GM18520 (cell line): ENCODE measurements around the gene OR52R1.
"Not testable (repeated sequence)": the region's sequence is repeated elsewhere in the genome, so short reads cannot be mapped to it uniquely, and the experiment has no call there.

Experiments
- ATAC-seq: cut with Tn5 transposase; IDR thresholded peaks from one replicate; pipeline ENCODE4 v1.9.1; 2021; ENCODE audit not compliant: unreplicated experiment

OR52R1 gene

DNA sequence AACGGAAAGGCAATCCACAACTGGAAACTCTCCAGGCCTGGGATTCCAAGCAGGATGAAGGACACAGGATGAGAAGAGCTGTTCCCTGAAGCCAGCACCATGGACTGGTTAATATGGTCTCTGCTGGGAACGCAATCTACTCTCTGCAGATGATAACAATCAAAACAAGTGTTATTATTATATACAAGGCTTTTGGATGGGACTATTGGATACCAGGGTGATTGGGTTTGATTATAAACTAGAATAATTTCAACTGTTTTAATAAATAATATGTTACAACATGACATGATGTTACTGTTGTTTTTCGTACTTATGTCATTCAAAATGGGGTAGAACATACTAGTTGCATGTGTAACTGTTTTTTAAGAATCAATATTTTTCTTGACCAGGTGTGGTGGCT, at the start of gene OR52R1:
Gene OR52R1 (minus strand): TSS at position 101 of the 400 bp plus-strand sequence. CDS start 0 bp downstream, at position 101.
- ATAC-seq: no peak

DNA sequence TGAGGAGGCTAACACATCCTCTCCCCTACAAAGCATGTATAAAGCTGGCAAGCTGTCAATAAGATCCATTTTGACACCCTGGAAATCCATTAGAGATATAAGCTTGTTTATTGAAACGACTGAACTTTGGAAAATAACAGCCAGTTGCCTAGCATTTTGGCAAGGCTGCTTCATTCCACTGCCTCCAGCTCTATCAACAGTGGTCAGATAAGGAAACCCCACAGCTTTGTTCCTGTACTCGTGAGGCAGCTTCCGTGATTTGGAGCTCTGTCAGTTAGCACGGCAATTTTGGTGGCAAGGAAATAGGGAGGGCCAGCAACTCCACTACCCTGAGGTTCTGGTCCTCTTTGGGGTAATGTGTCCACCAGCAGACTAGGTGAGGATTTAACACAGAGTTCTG, 46.9 kb upstream of the OR52R1 start:
- ATAC-seq: no peak

DNA sequence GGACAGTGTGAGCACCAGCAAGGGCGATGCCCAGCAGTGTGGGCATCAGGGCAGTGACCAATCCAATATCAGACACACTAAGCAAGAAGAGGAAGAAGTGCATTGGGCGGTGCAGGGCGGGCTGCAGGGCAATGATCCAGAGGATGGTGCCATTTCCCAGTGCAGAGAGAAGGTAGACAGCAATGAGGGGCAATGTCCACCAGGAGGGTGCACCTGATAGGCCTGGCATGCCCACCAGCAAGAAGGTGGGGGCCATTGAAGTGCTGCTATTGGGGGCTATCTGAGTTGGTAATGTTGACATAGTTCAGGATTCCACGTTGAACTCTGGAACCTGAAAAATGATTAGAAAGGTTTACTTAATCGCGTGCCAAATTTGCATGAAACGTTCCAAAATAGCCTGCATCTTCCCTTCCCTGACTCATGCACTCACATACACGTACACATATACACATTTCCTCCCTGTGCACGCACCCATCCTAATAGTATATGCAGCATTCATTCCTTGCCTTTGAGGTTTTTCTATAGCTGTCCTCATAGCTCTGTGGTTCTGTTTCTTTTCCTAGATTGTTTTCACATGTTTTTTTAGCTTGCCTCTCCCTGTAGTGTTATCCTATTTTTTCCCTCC, 44.8 kb upstream of the OR52R1 start, which contains the start of gene OR51S1:
Gene OR51S1 (minus strand): TSS at position 301 of the 625 bp plus-strand sequence. CDS start 0 bp downstream, at position 301.
- ATAC-seq: no peak

- no peak for ATAC-seq
Measured at GRCh38 chr11:4839851-4840549, 35.8 kb upstream of the OR52R1 start.

- no peak for ATAC-seq
Measured at GRCh38 chr11:4830909-4831308, 26.7 kb upstream of the OR52R1 start.

- no peak for ATAC-seq
Measured at GRCh38 chr11:4830346-4830745, 26.2 kb upstream of the OR52R1 start.

DNA sequence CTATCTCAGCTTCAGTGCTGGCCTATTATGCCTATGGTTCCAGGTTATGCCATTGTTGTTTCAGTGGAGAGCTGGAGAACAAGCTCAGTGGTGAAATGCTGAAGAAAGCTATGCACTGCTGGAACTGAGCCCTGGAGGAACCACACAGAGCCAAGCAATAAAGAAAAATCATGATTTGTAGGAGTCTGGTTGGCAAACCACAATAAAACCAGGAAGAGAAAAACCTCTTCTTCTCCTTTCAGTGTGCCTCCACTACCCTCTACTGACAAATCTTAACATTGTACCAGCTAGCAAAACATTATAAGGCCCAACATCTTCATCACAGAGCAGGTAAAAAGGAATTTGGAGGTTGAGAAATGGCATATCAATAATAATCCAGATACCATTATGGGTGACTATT, 22.2 kb upstream of the OR52R1 start:
- no peak for ATAC-seq

DNA sequence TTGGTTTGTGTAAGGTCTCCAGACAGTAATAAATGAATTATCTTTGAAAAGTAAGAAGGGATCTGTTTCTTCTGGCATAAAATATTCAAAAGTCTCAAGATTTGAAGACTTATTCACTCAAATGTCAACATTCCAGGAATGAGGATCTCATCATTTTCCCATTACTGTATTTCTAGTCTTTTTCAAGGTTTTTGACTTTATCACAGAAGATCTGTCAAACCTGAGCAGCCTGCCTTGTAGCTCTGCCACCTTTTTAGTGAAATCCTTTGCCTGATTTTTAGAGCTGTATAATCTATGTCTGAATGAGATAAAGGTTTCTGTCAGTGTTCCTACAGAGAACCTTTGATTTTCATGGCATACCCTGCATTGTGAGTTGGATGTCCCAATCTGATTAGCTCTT, 21.0 kb upstream of the OR52R1 start:
- no peak for ATAC-seq

DNA sequence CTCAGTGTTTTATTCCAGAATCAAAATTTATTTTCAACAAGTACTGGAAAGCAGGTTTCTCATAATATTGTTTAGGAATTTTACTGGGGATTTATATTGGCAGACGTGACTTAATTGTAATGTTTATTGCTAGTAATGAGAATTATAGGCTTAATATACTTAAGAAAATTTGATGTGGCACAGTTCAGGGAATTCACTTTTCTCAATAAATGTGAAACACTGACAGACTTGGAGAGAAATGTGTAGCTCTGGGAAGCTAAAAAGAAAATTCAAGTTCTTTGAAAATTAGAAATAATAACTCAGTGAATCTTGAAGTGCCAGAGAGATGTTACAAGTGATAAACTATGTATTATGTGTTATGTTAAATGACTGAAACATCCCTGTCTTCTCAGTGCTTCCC, 16.8 kb upstream of the OR52R1 start, which contains the start of gene OR51F2:
Gene OR51F2 (plus strand): TSS at position 301 of the 400 bp plus-strand sequence. CDS start 101 bp downstream, outside the sequence.
- no peak for ATAC-seq

- ATAC-seq: no peak
Measured at GRCh38 chr11:4809246-4809645, 5.1 kb upstream of the OR52R1 start.

DNA sequence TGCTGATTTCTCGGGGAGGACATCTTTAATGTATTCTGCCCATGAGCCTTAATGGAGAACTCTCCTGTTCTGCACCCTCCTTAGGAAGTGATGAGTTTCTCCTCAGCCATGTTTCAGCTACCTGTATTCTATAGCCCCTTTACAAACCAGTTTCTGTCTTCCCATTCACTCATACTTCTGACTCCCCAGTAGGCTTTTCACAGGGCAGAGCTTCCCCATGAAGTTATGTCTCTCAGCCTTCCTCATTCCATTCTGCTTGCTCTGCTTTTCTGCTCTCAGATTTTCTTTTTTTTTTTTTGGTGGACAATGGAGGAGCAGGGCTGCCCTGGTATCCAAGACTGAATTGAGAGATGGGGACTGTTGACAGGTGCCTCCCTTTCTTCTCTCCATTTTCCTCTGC, 4.3 kb upstream of the OR52R1 start:
- no peak for ATAC-seq

GRCh38 chr11:4801316-4801715, 2.9 kb downstream of the OR52R1 start:
- not testable (repeated sequence) for ATAC-seq

- ATAC-seq: no peak
Measured at GRCh38 chr11:4798427-4799183, 5.6 kb downstream of the OR52R1 start.

DNA sequence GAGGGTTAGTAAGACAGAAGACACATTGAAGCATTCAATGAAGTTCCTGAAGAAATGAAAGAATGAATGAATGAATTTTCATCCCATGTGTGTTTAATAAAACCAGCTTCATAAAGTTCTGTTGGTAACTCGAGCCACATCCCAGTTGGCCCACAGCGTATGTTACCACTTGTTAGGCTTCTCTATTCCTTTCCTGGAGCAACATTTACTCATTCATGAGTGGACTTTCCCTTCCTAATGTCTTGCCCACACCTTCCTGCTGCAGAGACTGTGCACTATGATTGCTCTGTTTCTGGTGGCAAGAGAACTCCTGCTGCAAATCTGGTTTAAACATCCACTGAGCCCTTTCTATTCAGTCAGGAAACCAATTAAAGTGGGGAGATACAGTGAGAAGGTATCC, 7.0 kb downstream of the OR52R1 start:
- no peak for ATAC-seq

- no peak for ATAC-seq
Measured at GRCh38 chr11:4782454-4782853, 21.7 kb downstream of the OR52R1 start.

- no peak for ATAC-seq
Measured at GRCh38 chr11:4769838-4770237, 34.3 kb downstream of the OR52R1 start, which contains the start of gene OR51F1. Gene OR51F1 (minus strand): TSS chr11:4769938. CDS start chr11:4769938, 0 bp downstream.

- ATAC-seq: no peak
Measured at GRCh38 chr11:4768094-4768493, 36.1 kb downstream of the OR52R1 start.

GRCh38 chr11:4766420-4767043, 37.6 kb downstream of the OR52R1 start:
- ATAC-seq: no peak

DNA sequence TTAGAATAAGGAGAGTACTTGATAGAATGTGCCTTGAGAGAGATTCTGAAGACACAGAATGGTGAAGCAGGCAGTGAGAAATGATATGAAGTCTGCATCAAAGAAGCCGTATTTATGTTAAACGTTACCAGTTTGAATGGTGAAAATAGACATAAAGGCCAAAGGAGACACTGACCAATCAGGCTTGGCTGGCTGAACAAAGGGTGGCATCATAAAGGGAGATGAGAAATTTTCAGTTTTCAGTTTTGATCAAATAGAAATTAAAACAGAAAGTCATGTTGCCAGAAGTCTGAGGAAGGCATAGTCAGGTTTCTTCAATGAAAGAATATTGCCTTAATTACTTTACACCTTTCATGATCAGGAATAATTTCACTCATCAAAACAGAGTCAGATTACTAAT, 41.1 kb downstream of the OR52R1 start:
- ATAC-seq: peak; percentile 81
